HL-60 (cell line): ENCODE data around the gene NDEL1.

ENCODE experiments used
- DNase-seq, 2 experiments: peaks; one replicate each; pipeline ENCODE4 v3.0.0-alpha.2; 2010 to 2020; ENCODE audit warnings: low read depth in 1 of 2, low spot score in 1 of 2
- H3K27ac ChIP-seq: fragments of 250-450 bp; sonication (Bioruptor Pico); replicated peaks from 2 replicates; pipeline ENCODE4 v1.5.1; 2020; ENCODE audit warnings: mild to moderate bottlenecking, moderate library complexity
- H3K27me3 ChIP-seq: fragments of 250-450 bp; sonication (Bioruptor Pico); 2 replicates; pipeline ENCODE4 v1.5.1; 2021; ENCODE audit warnings: mild to moderate bottlenecking, moderate library complexity; ENCODE audit not compliant: insufficient read depth, poor library complexity, severe bottlenecking
- H3K4me3 ChIP-seq: replicated peaks from 2 replicates; pipeline ENCODE4 v1.5.1; 2011; ENCODE audit warnings: mild to moderate bottlenecking, control low read depth, low read length; ENCODE audit not compliant: insufficient read depth
- GABPA ChIP-seq: IDR thresholded peaks from 2 replicates; pipeline ENCODE4 v1.6.1; 2012; ENCODE audit warnings: low read depth
- POLR2AphosphoS5 ChIP-seq: IDR thresholded peaks from 2 replicates; pipeline ENCODE4 v1.6.1; 2012; ENCODE audit warnings: low read depth
- SPI1 ChIP-seq: IDR thresholded peaks from 2 replicates; pipeline ENCODE4 v1.6.1; 2012; ENCODE audit warnings: low read depth, mild to moderate bottlenecking, borderline replicate concordance
- TF ChIP-seq, protein P1 (sequence below): IDR thresholded peaks from one replicate; pipeline ENCODE4 v1.5.1; 2011; ENCODE audit warnings: low read length, control low read depth, inconsistent platforms; ENCODE audit not compliant: insufficient read depth
- TF ChIP-seq, protein P2 (sequence below): IDR thresholded peaks from 2 replicates; pipeline ENCODE4 v1.6.1; 2012; ENCODE audit warnings: low read depth; ENCODE audit not compliant: insufficient replicate concordance

Gene NDEL1

DNA sequence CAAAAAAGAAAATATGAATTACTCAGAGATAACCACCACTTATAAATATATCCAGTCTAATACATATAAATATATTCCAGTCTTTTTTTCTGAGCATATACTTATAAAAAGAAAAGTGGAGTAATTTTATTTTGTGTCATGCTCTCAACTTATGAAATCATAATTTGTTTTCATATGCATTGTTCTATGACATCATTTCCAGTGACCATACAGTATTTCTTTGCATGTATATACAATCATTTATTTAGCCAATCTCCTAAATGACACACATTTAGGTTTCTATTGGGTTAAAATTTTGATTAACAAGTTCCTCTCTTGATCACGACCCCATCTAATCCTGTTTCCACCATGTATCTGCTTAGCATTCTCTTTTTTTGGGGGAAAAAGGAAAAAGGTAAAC, 16.4 kb upstream of the NDEL1 start:
- Histone ChIP-seq H3K4me3 (no peak overlapping the region), H3K27ac (no peak overlapping the region), H3K27me3 (no peaks in the 10 kb centered on the region)
- no peak for DNase-seq
- TF ChIP-seq, protein P1, sequence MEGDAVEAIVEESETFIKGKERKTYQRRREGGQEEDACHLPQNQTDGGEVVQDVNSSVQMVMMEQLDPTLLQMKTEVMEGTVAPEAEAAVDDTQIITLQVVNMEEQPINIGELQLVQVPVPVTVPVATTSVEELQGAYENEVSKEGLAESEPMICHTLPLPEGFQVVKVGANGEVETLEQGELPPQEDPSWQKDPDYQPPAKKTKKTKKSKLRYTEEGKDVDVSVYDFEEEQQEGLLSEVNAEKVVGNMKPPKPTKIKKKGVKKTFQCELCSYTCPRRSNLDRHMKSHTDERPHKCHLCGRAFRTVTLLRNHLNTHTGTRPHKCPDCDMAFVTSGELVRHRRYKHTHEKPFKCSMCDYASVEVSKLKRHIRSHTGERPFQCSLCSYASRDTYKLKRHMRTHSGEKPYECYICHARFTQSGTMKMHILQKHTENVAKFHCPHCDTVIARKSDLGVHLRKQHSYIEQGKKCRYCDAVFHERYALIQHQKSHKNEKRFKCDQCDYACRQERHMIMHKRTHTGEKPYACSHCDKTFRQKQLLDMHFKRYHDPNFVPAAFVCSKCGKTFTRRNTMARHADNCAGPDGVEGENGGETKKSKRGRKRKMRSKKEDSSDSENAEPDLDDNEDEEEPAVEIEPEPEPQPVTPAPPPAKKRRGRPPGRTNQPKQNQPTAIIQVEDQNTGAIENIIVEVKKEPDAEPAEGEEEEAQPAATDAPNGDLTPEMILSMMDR: no peak
- TF ChIP-seq POLR2AphosphoS5: no peak
- no peak for TF ChIP-seq SPI1
- TF ChIP-seq, protein P2, sequence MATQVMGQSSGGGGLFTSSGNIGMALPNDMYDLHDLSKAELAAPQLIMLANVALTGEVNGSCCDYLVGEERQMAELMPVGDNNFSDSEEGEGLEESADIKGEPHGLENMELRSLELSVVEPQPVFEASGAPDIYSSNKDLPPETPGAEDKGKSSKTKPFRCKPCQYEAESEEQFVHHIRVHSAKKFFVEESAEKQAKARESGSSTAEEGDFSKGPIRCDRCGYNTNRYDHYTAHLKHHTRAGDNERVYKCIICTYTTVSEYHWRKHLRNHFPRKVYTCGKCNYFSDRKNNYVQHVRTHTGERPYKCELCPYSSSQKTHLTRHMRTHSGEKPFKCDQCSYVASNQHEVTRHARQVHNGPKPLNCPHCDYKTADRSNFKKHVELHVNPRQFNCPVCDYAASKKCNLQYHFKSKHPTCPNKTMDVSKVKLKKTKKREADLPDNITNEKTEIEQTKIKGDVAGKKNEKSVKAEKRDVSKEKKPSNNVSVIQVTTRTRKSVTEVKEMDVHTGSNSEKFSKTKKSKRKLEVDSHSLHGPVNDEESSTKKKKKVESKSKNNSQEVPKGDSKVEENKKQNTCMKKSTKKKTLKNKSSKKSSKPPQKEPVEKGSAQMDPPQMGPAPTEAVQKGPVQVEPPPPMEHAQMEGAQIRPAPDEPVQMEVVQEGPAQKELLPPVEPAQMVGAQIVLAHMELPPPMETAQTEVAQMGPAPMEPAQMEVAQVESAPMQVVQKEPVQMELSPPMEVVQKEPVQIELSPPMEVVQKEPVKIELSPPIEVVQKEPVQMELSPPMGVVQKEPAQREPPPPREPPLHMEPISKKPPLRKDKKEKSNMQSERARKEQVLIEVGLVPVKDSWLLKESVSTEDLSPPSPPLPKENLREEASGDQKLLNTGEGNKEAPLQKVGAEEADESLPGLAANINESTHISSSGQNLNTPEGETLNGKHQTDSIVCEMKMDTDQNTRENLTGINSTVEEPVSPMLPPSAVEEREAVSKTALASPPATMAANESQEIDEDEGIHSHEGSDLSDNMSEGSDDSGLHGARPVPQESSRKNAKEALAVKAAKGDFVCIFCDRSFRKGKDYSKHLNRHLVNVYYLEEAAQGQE: no peak

DNA sequence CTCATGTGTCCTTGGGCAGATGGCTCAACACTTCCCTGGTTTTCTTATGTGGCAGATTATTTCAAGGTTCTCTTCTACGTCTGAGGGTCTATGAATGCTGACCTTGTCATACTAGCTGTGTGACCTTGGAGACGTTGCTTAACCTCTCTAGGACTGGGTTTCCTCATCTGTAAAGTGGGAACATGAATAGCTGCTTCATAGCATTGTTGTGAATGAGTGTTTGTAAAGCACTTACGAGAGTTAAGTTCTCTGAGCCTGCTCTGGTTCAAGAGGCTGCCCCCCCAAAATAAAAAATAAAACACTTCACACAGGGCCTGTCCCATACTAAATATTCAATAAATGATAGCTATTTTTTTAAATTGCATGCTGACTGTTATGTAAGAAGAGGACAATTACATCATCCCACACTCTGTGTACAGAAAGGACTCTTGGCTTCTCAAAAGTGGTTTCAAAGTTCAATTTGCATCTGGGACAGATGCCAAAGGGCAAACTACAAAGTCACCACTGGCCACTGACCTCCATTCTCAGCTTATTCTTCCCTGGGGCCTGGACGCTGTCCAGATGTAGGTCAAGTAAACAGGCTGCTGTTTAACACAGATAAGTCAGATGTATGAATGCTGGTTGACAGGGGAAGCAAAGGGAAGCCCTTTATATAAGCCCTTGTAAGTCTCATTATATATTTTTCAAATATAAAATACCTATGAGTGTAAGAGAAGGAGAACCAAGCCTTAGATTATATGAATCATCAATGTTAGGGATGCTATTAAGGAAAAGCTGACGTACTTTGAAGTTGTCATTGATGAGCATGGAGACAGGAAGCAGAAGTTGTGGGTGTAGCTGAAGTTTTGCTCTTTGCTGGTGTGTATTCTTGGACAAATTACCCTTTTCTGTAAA, 15.4 kb upstream of the NDEL1 start:
- Histone ChIP-seq H3K27ac (peak overlapping the region; percentile 48), H3K27me3 (no peaks in the 10 kb centered on the region), H3K4me3 (no peak overlapping the region)
- DNase-seq: no peak
- no peak for TF ChIP-seq POLR2AphosphoS5
- TF ChIP-seq, protein P2: no peak
- no peak for TF ChIP-seq SPI1
- TF ChIP-seq, protein P1: no peak
- no peak for TF ChIP-seq GABPA

DNA sequence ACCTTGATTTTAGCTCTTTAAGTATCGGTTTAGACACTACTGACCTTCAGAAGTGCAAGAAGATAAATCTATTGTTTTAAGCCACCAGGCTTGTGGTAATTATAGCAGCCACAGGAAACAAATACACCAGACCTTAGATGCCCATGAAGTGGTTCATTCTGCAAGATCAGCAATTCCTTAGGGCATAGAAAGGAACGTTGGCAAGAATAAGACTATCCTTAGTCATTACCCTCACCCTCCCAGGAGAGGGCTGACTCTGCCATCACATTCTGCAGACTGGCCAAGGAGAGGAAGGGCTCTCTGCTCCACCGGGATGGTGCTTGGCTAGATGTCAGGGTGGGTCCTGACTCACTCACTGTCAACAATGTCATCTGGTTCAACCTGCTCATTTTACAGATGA, 14.1 kb upstream of the NDEL1 start:
- Histone ChIP-seq H3K27me3 (no peaks in the 10 kb centered on the region), H3K4me3 (no peak overlapping the region), H3K27ac (no peak overlapping the region)
- DNase-seq: no peak
- TF ChIP-seq SPI1 (no peak), POLR2AphosphoS5 (no peak), GABPA (no peak)
- TF ChIP-seq, protein P1: no peak
- TF ChIP-seq, protein P2: no peak
